IMR-90 (cell line): Measurements from ENCODE around the gene PACSIN2. TPM values are rescaled to one million over a fixed set of nuclear protein-coding genes. Genes with fewer than 3 reads are reported as not detected.

Experiments
- ATAC-seq: fragments of 200-7000 bp; cut with Tn5 transposase; 2 replicates; pipeline ENCODE4 v1.9.1; 2020; ENCODE audit warnings: low read depth, mild to moderate bottlenecking, moderate library complexity
- BruUV-seq: library from RNA; stranded (reverse); fragments of 400-500 nt; replicated peaks from 2 replicates; lab custom pipeline; 2021; lab: Mats Ljungman, UMichigan
- CTCF ChIA-PET: fragments of 300-600 bp; formaldehyde crosslinking; extraction: SDS; loops from one replicate; lab custom pipeline; 2021; ENCODE audit warnings: antibody characterized with exemption; lab: Yijun Ruan, JAX
- POLR2A ChIA-PET: fragments of 300-600 bp; sonication (Branson Sonifier 250); formaldehyde crosslinking; loops from one replicate; lab custom pipeline; 2022; ENCODE audit warnings: antibody characterized with exemption; ENCODE audit not compliant: unreplicated experiment; lab: Charles Lee
- DNase-seq: peaks from one replicate; pipeline ENCODE4 v3.0.0; 2013
- H2AFZ ChIP-seq: replicated peaks from 2 replicates; pipeline ENCODE3; 2013; ENCODE audit warnings: low read length, mild to moderate bottlenecking; ENCODE audit not compliant: poor library complexity
- H2AK5ac ChIP-seq: 2 replicates; pipeline ENCODE4 v1.6.1; 2013; ENCODE audit warnings: low read depth, low read length, inconsistent platforms
- H2AK9ac ChIP-seq: replicated peaks from 2 replicates; pipeline ENCODE3; 2013; ENCODE audit warnings: mild to moderate bottlenecking, low read depth, low read length, moderate library complexity; ENCODE audit not compliant: poor library complexity
- H2BK120ac ChIP-seq: 2 replicates; pipeline ENCODE4 v1.6.1; 2013; ENCODE audit warnings: low read depth, low read length, inconsistent platforms
- H2BK15ac ChIP-seq: 3 replicates; pipeline ENCODE4 v1.6.1; 2013; ENCODE audit warnings: low read depth, low read length, inconsistent platforms
- H2BK20ac ChIP-seq: 2 replicates; pipeline ENCODE4 v1.6.1; 2013; ENCODE audit warnings: low read depth, mild to moderate bottlenecking, inconsistent platforms, low read length, moderate library complexity
- H2BK5ac ChIP-seq: 2 replicates; pipeline ENCODE4 v1.6.1; 2013; ENCODE audit warnings: mild to moderate bottlenecking, low read depth, low read length, inconsistent platforms; ENCODE audit not compliant: poor library complexity, severe bottlenecking
- H3K14ac ChIP-seq: replicated peaks from 2 replicates; pipeline ENCODE4 v1.6.1; 2013; ENCODE audit warnings: low read depth, low read length, inconsistent platforms
- H3K18ac ChIP-seq: 2 replicates; pipeline ENCODE4 v1.6.1; 2013; ENCODE audit warnings: low read depth, low read length, control low read depth
- H3K23ac ChIP-seq: 2 replicates; pipeline ENCODE4 v1.6.1; 2013; ENCODE audit warnings: low read depth, low read length, inconsistent platforms
- H3K27ac ChIP-seq: 2 replicates; pipeline ENCODE4 v1.5.1; 2013; ENCODE audit warnings: mild to moderate bottlenecking, control low read depth, low read length; ENCODE audit not compliant: insufficient read depth
- H3K27me3 ChIP-seq: 2 replicates; pipeline ENCODE4 v1.6.1; 2013; ENCODE audit warnings: low read length; ENCODE audit not compliant: control insufficient read depth, insufficient read depth
- H3K36me3 ChIP-seq: 2 replicates; pipeline ENCODE4 v1.6.1; 2013; ENCODE audit warnings: low read length, mixed read lengths; ENCODE audit not compliant: control insufficient read depth, insufficient read depth
- H3K4ac ChIP-seq: 2 replicates; pipeline ENCODE4 v1.6.1; 2013; ENCODE audit warnings: low read depth, low read length, inconsistent platforms
- H3K4me1 ChIP-seq: 2 replicates; pipeline ENCODE4 v1.6.1; 2013; ENCODE audit warnings: low read length, mixed read lengths; ENCODE audit not compliant: control insufficient read depth, insufficient read depth
- H3K4me2 ChIP-seq: 2 replicates; pipeline ENCODE4 v1.6.1; 2013; ENCODE audit warnings: low read depth, mild to moderate bottlenecking, control low read depth, low read length, moderate library complexity
- H3K4me3 ChIP-seq: 2 replicates; pipeline ENCODE4 v1.5.1; 2013; ENCODE audit warnings: low read depth, mild to moderate bottlenecking, control low read depth, low read length, moderate library complexity; ENCODE audit not compliant: insufficient read depth
- H3K56ac ChIP-seq: 2 replicates; pipeline ENCODE4 v1.6.1; 2013; ENCODE audit warnings: low read length, inconsistent platforms; ENCODE audit not compliant: insufficient read depth; ENCODE audit errors: extremely low read depth
- H3K79me1 ChIP-seq, 2 experiments: 2 replicates each; pipeline ENCODE4 v1.6.1; 2013; ENCODE audit warnings: low read length in 2 of 2, inconsistent platforms in 1 of 2, low read depth in 1 of 2
- H3K9ac ChIP-seq: 2 replicates; pipeline ENCODE4 v1.6.1; 2013; ENCODE audit warnings: low read depth, low read length, control low read depth
- H3K9me1 ChIP-seq: 2 replicates; pipeline ENCODE4 v1.6.1; 2013; ENCODE audit warnings: low read length, inconsistent platforms; ENCODE audit not compliant: insufficient read depth
- H3K9me3 ChIP-seq: 2 replicates; pipeline ENCODE4 v1.6.1; 2013; ENCODE audit warnings: low read length; ENCODE audit not compliant: control insufficient read depth, insufficient read depth
- H4K20me1 ChIP-seq: 2 replicates; pipeline ENCODE4 v1.6.1; 2013; ENCODE audit warnings: low read length, inconsistent platforms; ENCODE audit not compliant: insufficient read depth
- H4K5ac ChIP-seq: 2 replicates; pipeline ENCODE4 v1.6.1; 2013; ENCODE audit warnings: mild to moderate bottlenecking, low read depth, low read length, control low read depth
- H4K8ac ChIP-seq, 2 experiments: 2 replicates each; pipeline ENCODE4 v1.6.1; 2013; ENCODE audit warnings: low read depth in 2 of 2, low read length in 2 of 2, control low read depth in 1 of 2, inconsistent platforms in 1 of 2
- H4K91ac ChIP-seq: 2 replicates; pipeline ENCODE4 v1.6.1; 2013; ENCODE audit warnings: low read depth, low read length, inconsistent platforms; ENCODE audit not compliant: insufficient read depth
- BHLHE40 ChIP-seq: fragments of 150-350 bp; IDR thresholded peaks from 2 replicates; pipeline ENCODE4 v1.6.1; 2016; ENCODE audit warnings: mild to moderate bottlenecking, low read depth, low read length
- CEBPB ChIP-seq: IDR thresholded peaks from 2 replicates; pipeline ENCODE4 v1.6.1; 2012; ENCODE audit warnings: low read depth, low read length, improper control_type of control experiment
- CHD1 ChIP-seq: IDR thresholded peaks from 2 replicates; pipeline ENCODE4 v1.6.1; 2012; ENCODE audit warnings: low read depth, low read length, improper control_type of control experiment
- CTCF ChIP-seq: conservative IDR thresholded peaks from 2 replicates; pipeline ENCODE4 v1.5.1; 2012; ENCODE audit warnings: mild to moderate bottlenecking, low read depth, low read length, improper control_type of control experiment
- FOS ChIP-seq: fragments of 150-350 bp; IDR thresholded peaks from 2 replicates; pipeline ENCODE4 v1.6.1; 2016; ENCODE audit warnings: low read depth, low read length
- MAFK ChIP-seq: IDR thresholded peaks from 2 replicates; pipeline ENCODE4 v1.6.1; 2012; ENCODE audit warnings: low read depth, low read length, improper control_type of control experiment
- MAZ ChIP-seq: IDR thresholded peaks from 2 replicates; pipeline ENCODE4 v1.6.1; 2012; ENCODE audit warnings: low read depth, mild to moderate bottlenecking, low read length, improper control_type of control experiment, moderate library complexity, borderline replicate concordance
- MXI1 ChIP-seq: IDR thresholded peaks from 2 replicates; pipeline ENCODE4 v1.6.1; 2012; ENCODE audit warnings: low read depth, mild to moderate bottlenecking, low read length, moderate library complexity, borderline replicate concordance
- NFE2L2 ChIP-seq: fragments of 150-350 bp; IDR thresholded peaks from 2 replicates; pipeline ENCODE4 v1.6.1; 2016; ENCODE audit warnings: low read depth, mild to moderate bottlenecking, low read length
- POLR2A ChIP-seq: IDR thresholded peaks from 2 replicates; pipeline ENCODE4 v1.6.1; 2012; ENCODE audit warnings: mild to moderate bottlenecking, low read depth, low read length
- RAD21 ChIP-seq: IDR thresholded peaks from 2 replicates; pipeline ENCODE4 v1.6.1; 2012; ENCODE audit warnings: low read length, improper control_type of control experiment
- RCOR1 ChIP-seq: IDR thresholded peaks from 2 replicates; pipeline ENCODE4 v1.6.1; 2012; ENCODE audit warnings: mild to moderate bottlenecking, low read length, improper control_type of control experiment; ENCODE audit not compliant: insufficient replicate concordance
- RFX5 ChIP-seq: IDR thresholded peaks from 2 replicates; pipeline ENCODE4 v1.8.0; 2012; ENCODE audit warnings: low read depth, mild to moderate bottlenecking, low read length, moderate library complexity
- SMC3 ChIP-seq: fragments of 150-350 bp; IDR thresholded peaks from 2 replicates; pipeline ENCODE4 v1.6.1; 2016; ENCODE audit warnings: low read depth, mild to moderate bottlenecking, antibody characterized with exemption, low read length, moderate library complexity
- WGBS, 2 experiments: methylation state at CpG; one replicate each; pipeline versions ENCODE4 v1.1.5 to v1.1.7; 2013; ENCODE audit warnings: missing lambda C conversion rate in 2 of 2; ENCODE audit not compliant: insufficient read length in 1 of 2; ENCODE audit errors: extremely low coverage in 2 of 2; 5-methylcytosine and 5-hydroxymethylcytosine counted together
- dilution Hi-C: fragments of 300-500 bp; cut with HindIII; formaldehyde crosslinking; loops from one replicate; pipeline ENCODE4 v1.14.3; 2018; ENCODE audit warnings: low sequenced_read_pairs; ENCODE audit not compliant: unreplicated experiment
- in situ Hi-C: fragments of 300-500 bp; cut with MboI; formaldehyde crosslinking; loops from 3 replicates; pipeline ENCODE4 v1.14.3; 2019; ENCODE audit warnings: low sequenced_read_pairs, inconsistent platforms, mixed read lengths
- intact Hi-C: fragments of 100-400 bp; cut with micrococcal nuclease; formaldehyde crosslinking; loops from 2 replicates; pipeline ENCODE4 v1.10.0; 2022
- polyA plus RNA-seq, 3 experiments: library from polyadenylated mRNA; depleted of rRNA; stranded (reverse); fragments of >200 nt; gene quantifications; 2 replicates each; pipeline ENCODE4 v1.2.3, GENCODE V29; 2012; ENCODE audit warnings: low replicate concordance in 1 of 3
- total RNA-seq: library from RNA; depleted of rRNA; stranded (reverse); fragments of >200 nt; gene quantifications from 2 replicates; pipeline ENCODE4 v1.2.3, GENCODE V29; 2012
- TF ChIP-seq, protein P1 (sequence below): fragments of 150-350 bp; IDR thresholded peaks from 2 replicates; pipeline ENCODE4 v1.6.1; 2016; ENCODE audit warnings: low read depth, mild to moderate bottlenecking, low read length, moderate library complexity, borderline replicate concordance
- TF ChIP-seq, protein P2 (sequence below): fragments of 150-350 bp; IDR thresholded peaks from 2 replicates; pipeline ENCODE4 v1.6.1; 2017; ENCODE audit warnings: mild to moderate bottlenecking, antibody characterized with exemption, low read length, low read depth

Gene PACSIN2
- total and polyA plus RNA-seq, 2 of the 4 experiments (the other 2 are of a cell fraction) = 85.0 to 118 TPM

DNA sequence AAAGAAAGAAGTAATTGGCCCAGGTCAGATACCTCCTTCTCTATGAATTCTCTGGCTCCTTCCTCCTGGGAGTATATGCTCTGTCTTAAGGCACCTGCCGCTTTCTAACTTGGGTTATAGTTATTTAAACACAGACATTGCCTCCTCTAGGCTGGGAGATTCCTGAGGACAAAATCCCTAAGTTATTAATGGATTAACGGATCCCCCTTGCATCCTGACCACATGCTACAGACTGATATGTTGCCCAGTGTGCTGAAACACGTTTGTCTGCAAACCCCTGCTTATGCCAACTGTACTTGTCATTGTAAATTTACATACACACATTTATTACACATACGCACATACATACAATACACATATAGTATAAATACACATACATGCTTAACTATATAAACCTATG is 35.3 kb downstream of the PACSIN2 start:
- Histone ChIP-seq H4K5ac (no peak overlapping the region), H3K23ac (peak overlapping the region; percentile 20; the same call in 1 of the 2 replicates), H2BK5ac (no peak overlapping the region), H3K9me3 (no peaks in the 10 kb centered on the region), H3K79me1 (peaks cover 29 to 66% of the 10 kb centered on the region in 2 experiments), H3K36me3 (no peaks in the 10 kb centered on the region), H2BK15ac (no peak overlapping the region), H3K27ac (no peak overlapping the region), H4K20me1 (peaks cover 53% of the 10 kb centered on the region), H2BK20ac (no peak overlapping the region), H3K4me1 (peaks cover 19% of the 10 kb centered on the region), H3K4me3 (no peak overlapping the region), H4K91ac (no peak overlapping the region), H3K14ac (peak overlapping the region; percentile 23), H3K18ac (no peak overlapping the region), H3K27me3 (no peaks in the 10 kb centered on the region), H3K4me2 (no peak overlapping the region), H2AK9ac (no peak overlapping the region), H2AFZ (no peak overlapping the region), H3K4ac (no peak overlapping the region), H3K9ac (no peak overlapping the region), H4K8ac (no peak overlapping the region), H2AK5ac (no peak overlapping the region), H3K56ac (no peak overlapping the region), H3K9me1 (peaks cover 25% of the 10 kb centered on the region), H2BK120ac (no peak overlapping the region)
- TF ChIP-seq NFE2L2 (no peak), MXI1 (no peak), CHD1 (no peak), SMC3 (no peak), BHLHE40 (no peak), MAFK (no peak), RAD21 (no peak), MAZ (no peak), CTCF (no peak), CEBPB (no peak), RCOR1 (no peak), POLR2A (no peak), RFX5 (no peak), FOS (no peak)
- TF ChIP-seq, protein P1, sequence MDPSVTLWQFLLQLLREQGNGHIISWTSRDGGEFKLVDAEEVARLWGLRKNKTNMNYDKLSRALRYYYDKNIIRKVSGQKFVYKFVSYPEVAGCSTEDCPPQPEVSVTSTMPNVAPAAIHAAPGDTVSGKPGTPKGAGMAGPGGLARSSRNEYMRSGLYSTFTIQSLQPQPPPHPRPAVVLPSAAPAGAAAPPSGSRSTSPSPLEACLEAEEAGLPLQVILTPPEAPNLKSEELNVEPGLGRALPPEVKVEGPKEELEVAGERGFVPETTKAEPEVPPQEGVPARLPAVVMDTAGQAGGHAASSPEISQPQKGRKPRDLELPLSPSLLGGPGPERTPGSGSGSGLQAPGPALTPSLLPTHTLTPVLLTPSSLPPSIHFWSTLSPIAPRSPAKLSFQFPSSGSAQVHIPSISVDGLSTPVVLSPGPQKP = no peak
- TF ChIP-seq, protein P2, sequence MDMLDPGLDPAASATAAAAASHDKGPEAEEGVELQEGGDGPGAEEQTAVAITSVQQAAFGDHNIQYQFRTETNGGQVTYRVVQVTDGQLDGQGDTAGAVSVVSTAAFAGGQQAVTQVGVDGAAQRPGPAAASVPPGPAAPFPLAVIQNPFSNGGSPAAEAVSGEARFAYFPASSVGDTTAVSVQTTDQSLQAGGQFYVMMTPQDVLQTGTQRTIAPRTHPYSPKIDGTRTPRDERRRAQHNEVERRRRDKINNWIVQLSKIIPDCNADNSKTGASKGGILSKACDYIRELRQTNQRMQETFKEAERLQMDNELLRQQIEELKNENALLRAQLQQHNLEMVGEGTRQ = no peak
- in situ Hi-C loops = no loop called here
- ChIA-PET CTCF (interaction anchor here (0.6 kb wide), 1 partner anchor 1293 kb away, joined by 3 read pairs; no protein-coding TSS in a partner anchor), POLR2A (no interaction called here)
- BruUV-seq = no TSS peak
- dilution Hi-C loops = no loop called here
- DNase-seq = no peak
- 76% methylated on average over 2 of the region's 4 CpGs; no CpG with 5 or more reads in 1 of the 2 experiments for WGBS, 2 experiments
- no peak for ATAC-seq
- intact Hi-C loops = no loop called here
